MV-4-11 (cell line): ENCODE data around the gene CD74.

Experiments
- DNase-seq: peaks from one replicate; lab custom pipeline; 2025; lab: John Stamatoyannopoulos, UW

Gene CD74

DNA sequence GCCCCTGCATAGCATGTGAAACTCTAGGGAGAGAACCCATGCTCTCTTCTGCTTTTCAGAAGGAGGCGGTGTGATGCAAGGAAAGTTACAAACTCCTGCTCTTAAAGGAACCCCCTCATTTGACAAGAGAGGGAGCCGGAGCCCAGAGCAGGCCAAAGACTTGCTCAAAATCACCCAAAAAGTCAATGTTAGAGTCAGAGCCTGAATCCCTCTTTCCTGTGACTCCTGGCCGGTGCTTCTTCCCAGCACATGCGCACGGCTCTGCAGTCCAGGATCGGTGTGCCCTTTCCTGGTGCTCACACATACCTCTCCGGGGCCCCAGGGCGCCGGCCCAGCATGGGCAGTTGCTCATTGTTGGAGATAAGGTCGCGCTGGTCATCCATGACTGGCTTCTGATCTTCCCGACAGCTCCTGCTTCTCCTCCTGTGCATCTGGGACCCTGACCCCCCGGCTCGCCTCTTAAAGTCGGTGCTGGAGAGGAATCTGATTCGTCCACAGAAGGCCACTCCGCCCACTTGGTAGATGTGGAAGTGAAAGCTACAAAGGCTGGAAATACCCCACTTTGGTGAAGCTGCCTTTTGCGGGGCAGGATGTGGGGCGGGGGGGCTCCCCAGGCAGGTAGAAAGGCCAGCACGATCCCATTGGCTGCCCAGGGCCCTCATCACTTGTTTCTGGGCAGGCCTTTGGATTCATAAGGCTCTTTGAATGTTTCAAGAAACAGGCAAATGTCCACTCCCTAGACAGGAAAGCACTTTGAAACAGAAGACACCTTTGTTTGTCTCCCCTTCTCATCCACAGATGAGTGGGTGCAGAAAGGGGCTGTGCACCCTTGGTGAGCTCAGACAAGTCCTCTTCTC, at the start of gene CD74:
Gene CD74 (minus strand): TSS at position 592 of the 857 bp plus-strand sequence. CDS start 161 bp downstream, at position 431.
- DNase-seq = peak; percentile 89

DNA sequence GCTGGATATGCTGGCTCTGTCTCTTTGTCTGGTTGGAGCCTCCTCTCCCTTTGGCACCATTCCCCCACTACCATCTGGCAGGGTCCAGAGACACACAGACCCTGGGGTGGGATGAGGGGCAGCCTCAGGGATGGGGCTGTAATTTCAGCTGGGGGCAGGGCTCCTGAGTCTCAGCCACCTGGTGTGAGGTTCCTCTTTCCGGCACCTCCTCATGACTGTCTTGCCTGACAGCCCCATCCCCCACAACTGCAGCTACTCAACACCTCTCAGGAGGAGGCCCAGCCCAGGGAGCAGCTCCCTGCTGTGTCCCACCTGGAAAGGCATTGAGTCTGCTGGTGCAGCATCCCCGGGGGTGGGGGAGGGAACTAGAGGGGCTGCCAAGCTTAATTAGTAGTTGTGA, 48.5 kb upstream of the CD74 start:
- no peak for DNase-seq

DNA sequence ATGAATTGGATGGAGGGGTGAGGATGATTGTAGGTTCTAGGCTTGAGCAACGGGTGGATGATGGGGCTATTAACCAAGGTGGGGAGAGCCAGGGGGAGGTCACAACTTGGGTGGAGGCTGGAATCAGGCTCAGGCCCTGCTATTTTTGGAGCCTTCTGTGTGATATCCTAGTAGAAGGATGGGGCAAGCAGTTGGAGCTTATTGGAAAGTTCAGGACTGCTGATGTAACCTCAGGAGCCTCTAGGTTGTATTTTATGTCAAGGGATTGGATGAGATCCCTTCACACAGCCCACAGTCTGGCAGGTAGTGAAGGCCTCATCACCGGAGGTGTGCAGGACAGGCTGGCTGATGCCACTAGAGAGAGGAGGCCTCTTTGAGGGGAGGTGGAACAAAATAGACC, 48.1 kb upstream of the CD74 start:
- no peak for DNase-seq

DNA sequence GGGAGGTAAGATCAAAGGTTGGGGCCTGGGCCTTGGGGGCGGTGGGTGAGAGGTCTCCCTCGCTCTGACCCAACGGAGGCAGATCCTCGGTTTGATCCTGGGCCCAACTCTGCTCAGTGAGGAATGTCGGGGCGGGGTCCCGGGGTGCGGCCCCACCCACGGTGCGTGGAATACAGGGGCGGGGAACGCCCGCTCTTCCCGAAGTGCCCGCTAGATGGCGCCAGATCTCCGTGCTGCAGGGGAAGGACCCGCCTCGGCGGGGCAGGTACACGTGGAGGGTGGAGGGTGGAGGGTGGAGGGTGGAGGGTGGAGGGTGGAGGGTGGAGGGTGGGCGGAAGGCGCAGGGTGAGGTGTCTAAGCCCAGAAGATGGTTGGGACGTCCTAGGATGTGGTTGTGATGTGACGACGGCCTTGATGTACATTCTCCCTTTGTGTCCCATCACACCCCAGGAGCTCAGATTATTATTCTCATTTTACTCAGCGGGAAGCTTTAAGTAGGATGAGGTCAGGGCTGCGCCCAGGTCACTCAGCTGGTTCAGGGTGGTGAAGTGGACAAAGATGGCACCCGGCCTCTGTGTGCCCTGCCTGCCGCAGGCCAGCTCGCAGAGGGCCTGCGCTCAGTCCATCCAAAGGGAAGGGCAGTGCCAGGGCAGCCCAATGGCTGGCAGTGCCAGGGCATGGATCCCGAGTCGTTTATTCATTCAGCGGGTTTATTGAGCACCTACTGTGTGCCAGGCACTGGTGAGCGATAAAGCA, 46.3 kb upstream of the CD74 start:
- peak; percentile 20 for DNase-seq

DNA sequence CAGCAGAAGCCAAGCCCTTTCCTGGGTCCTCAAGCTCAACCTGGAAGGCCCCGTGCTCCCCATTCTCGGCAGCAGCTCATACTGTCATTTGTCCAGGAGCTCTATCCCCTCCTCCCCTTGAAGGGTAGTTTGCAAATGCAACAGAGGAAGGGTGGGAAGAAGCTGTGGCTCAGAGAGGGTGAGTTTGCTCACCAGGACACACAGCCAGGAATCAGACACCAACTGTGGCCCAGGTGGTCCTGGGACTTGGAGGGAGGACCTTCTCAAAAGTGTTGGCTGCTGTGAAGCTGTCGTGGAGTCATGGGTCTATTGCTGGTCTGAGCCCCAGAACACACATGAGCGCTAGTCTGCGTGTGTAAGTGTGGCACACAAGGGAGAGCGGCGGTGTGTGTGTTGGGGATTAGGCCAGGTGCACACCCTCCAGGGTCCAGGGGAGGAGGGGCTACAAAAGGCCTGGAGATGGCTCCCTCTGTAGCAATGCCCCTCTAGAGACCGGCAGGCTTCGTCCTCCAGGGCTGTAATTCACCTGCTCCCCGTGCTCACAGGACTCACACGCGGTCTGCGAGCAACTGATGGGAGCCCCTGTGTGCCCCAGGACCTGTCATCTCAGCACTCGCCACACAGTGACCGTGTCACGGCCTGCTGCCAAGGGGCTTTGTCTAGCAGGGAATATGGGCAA, 45.0 kb upstream of the CD74 start:
- no peak for DNase-seq

DNA sequence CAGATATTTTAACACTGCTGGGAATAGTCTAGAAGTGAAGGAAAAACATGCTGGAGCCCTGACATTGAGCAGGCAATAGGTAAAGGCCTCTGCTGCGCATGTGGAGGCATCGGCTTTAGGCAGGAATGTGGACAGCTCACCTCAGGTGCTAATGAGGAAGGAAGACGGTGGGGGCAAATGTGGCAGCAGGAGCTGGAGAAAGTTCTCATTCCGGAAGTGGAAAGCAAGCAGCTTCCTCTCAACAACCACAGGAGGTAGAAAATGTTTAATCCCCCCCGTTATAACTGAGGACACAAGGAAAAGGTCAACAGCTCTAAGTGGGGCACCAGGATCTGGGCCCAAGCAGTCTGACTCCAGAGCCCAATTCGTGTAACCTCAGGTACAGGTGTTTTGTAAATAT, 44.4 kb upstream of the CD74 start:
- peak; percentile 41 for DNase-seq

DNA sequence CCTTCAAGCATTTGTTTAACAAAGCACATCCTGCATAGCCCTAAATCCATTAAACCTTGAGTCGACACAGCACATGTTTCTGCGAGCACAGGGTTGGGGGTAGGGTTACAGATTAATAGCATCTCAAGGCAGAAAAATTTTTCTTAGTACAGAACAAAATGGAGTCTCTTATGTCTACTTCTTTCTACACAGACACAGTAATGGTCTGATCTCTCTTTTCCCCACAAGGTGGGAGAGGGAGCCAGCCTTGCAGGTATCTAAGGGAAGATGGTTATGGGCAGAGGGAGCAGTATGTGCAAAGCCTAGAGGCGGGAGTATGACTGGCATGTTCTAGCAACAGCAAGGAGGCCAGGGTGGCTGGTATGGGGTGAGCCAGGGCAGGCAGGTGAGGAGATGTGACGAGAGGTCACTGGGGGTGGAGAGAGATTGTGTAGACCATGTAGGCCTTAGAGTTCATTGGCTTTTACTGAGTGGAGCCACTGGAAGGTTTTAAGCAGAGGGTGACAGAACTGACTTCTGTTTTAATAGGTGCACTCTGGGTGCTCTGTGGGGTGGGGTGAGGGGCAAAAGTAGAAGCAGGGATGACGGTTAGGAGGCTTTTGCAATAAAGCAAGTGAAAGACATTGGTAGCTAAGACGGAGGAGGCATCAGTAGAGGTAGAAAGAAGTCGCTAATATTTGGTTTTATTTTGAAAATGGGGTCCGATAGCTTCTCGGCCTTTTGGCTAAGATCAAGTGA, 42.0 kb upstream of the CD74 start:
- DNase-seq = no peak

DNA sequence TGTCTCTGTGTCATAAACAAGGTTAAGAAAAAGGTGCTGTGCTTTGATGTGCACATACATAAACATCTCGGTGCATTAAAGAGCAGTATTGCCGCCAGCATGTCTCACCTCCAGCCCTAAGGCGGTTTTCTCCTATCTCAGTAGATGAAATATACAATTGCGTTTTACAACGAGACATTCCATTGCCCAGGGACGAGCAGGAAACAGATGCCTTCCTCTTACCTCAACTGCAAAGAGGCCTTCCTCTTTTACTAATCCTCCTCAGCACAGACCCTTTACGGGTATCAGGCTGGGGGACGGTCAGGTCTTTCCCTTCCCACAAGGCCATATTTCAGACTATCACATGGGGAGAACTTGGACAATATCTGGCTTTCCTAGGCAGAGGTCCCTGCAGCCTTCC, 41.3 kb upstream of the CD74 start:
- DNase-seq = peak; percentile 57

DNA sequence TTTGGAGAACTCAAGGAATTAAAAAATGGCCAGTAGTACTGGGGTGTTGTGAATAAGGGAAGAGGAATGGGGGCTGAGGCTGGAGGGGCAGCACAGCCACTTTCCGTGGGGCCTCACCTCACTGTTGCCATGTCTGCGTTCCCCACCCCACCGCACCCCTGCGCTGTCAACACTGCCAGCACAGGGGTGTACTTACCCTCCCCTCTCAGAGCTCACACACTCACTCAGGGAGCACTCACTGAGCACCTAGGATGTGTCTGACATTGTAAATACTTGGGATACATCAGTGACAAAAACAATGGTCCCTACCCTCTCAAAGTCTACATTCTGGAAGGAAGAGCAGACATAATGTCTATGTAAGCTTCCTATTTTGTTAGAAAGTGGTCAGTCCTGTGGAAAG, 40.2 kb upstream of the CD74 start:
- no peak for DNase-seq

DNA sequence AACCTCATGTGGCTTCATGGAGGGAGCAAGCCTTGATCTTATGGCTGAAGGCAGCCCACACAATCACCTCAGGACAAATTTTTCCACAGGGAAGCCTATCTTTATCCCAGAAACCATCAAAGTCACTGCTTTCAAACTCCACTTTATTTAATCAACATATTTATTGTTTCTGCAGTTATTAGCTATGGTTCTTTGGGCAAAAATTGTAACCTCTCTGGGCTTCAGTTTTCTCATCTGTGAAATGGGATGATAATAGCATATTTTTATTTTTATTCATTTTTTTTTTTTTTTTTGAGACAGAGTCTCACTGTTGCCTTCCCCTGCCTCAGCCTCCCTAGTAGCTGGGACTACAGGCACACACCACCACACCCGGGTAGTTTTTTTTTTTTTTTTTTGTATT, 38.9 kb upstream of the CD74 start:
- no peak for DNase-seq

DNA sequence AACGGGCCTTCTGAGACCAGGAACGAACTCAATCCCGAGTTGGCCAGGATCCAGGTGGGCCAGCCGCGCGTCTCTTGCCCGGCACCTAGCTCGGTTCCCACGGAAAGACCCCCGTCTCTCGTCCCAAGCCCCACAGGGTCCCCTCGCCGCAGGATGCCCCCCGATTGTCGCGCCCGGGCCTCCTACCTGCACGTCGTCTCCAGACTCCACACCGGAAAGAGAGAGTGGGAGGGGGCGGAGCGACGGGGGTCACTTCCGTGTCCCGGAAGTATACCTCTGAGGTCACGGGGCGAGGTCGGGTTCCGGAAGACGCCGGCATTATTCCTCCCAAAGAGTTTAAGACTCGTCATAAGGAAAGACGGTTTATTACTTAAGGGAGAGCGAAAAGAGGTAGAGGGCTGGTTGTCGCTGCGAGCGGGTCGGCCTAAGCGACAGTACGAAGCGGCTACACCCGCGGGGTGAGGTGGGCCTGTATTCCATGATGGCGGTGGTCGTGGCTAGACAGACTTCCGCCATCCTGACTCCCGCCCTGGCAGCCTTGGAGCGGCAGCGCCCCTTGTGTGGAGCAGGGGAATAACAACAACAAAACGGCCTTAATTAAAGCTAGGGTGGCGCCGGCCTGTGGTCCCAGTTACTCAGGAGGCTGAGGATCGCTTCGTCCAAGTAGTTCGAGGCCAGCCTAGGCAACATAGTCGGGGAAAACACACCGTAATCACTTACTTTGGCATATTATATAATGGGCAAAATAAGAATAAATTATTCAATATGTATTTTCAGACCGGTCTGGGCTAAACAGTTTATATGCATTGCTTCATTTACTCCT, 37.0 kb upstream of the CD74 start, which contains the start of gene RPS14:
Gene RPS14 (minus strand): TSS at position 223 of the 823 bp plus-strand sequence. CDS start 2,006 bp downstream, outside the sequence.
- peak; percentile 91 for DNase-seq

DNA sequence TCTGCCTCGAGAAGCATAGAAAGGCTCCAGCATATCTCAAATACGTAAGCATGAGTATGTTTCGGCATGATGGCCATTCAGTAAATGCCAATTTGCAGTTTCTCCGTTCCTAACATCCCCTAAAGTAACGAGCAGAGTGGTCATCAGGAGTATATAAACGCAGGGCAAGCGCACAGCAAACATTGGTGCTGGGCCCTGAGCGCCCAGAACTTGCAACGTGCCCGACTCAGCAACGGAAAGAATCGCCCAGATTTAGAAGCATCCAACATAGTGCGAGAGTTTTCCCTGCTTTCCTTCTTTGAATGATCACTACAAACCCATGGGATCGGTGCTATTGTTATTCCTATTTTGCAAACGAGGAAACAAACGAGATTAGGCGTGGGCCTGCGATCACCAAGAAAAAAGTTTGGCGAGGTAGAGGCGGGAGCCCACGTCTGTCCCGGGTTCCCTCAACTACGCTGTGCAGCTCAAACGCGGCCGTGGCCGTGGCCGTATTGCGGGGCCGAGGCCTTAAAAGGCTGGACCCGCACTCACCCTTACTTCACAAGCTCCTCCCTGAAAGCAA, 36.3 kb upstream of the CD74 start:
- no peak for DNase-seq

DNA sequence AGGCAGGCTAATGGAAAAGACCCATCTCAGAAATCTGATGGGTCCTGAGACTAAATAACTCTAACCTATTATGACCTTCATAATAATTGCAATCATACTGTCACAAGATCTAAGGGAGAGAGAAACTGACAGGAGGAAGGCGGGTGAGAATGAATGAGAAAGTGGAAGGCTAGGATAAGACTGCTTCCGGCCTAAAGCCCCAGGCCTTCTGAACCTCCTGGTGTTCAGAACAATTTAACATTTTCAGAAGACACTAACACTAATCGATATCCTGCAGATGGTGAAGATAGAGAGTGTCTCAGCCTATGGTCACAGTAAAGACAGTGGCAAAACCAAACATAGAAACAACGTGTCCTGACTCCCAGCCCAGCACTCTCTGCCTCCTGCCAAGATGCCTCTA, 35.6 kb upstream of the CD74 start:
- DNase-seq = no peak

DNA sequence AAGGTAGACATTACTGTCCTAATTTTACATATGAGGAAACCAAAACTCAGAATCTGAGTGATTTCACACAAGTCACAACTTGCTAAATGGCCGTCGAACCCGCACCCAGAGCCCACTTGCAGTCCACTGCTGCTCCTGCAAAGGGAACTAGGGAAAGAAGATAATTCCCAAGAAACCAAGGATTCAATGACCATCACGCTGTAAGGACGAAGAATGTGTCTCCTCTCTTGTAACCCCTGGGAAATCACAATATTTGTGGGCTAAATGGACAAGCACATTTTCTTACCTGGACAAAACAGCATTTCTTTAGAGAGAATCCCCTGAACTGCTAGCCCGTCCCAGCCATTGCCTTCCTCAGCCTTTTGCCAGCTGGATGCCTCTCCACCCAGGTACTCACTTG, 34.5 kb upstream of the CD74 start:
- no peak for DNase-seq

DNA sequence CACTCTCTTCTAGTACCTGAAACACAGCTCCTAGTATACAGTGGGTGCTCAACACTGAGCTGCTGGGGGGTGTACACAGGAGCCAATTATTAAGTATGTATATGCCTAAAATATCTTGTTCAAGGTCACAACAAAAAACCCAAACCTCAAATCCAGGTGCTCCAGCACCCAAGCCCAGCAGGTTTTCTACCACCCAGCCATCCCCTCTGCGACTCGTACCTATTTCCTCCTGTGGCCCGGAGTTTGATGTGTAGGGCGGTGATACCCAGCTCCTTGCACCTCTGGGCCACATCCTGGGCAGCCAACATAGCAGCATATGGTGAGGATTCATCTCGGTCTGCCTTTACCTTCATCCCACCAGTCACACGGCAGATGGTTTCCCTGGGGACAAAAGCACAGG, 33.9 kb upstream of the CD74 start:
- DNase-seq = no peak

DNA sequence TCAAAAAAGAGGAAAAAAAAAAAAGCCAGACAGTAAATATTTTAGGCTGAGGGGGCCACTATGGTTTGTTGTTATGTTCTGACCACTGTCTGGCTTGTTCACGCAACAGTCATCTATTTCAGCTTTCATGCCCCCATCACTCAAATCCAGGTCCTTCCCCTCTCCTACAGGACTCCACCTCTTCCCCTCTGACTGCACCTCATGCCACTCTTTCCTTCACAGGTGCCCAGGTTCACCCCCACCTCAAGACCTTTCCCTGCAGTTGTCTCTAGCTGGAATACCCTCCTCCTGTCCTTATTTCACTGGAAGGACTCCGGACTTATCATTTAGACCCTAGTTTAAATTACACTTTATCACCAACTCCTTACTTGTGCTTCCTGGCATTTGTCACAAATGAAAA, 33.4 kb upstream of the CD74 start:
- no peak for DNase-seq

DNA sequence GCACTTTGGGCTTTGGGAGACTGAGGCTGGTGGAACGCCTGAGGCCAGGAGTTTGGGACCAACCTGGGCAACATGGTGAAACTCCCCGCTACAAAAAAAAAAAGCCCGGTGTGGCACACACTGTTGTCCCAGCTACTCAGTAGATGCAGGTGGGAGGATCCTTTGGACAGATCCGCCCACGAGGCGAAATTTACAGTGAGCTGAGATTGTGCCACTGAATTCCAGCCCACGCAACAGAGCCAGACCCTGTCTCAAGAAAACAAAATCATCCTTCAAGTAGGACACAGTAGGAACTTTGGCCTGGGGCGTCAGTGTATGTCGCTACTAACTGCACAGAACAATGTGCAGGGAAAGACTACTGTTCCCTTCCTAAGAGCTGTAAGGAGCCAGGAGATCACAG, 32.1 kb upstream of the CD74 start:
- no peak for DNase-seq

DNA sequence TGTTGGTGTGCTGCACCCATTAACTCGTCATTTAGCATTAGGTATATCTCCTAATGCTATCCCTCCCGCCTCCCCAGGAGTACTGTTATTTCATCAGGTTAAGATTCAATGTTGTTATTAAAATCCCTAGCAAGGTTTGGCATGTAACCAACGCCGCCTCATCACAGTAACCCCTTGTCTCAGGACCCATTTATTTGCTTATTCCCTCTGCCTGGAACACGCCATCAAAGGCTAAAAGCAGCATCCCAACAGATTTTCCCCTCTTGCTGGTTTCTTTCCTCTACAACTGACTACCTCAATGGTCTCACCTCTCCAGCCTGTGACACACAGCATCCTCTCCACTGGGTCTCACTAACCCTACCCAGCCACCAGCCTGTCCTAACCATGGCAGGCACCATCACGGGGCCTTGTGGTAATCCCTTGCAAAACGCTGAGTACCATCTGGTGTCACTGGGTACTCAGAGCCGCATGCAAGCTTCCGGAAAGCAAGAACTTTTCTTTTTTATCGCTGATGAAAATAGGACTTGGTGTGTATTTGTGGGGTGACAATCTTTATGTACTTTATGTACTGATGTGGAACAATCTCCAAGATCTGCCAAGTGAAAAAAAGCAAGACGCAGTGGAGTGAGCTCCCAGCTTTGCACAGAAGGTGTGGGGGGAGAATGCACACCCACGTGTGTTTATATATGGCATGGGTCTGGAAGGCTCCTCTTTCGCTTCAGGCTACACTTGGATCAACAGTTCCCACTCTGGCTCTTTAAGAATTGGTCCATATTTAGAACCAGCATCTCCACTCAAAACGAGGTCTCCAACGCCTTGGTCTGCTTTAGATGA, 30.7 kb upstream of the CD74 start:
- DNase-seq = no peak

DNA sequence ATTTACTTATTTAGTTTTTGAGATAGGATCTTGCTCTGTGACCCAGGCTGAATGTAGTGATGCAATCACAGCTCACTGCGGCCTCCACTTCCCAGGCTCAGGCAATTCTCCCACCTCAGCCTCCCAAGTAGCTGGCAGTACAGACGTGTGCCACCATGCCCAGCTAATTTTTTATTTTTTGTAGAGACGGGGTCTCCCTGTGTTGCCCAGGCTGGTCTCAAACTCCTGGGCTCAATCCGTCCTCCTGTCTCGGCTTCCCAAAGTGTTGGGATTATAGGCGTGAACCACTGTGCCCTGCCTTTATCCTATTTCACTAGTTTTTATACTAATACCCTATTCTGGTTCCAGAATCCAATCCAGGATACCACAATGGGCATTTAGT, 30.0 kb upstream of the CD74 start:
- DNase-seq = no peak
